H1 (cell line): Measurements from ENCODE around the gene DOCK10.

Source experiments
- ASH2L ChIP-seq: fragments of 200-600, 300-600 bp; sonication (generic); IDR thresholded peaks from one replicate; pipeline ENCODE4 v1.7.1; 2017; ENCODE audit warnings: low read length
- CREB1 ChIP-seq: IDR thresholded peaks from 2 replicates; pipeline ENCODE4 v1.6.1; 2012; ENCODE audit warnings: inconsistent platforms
- CTCF ChIP-seq, 3 experiments: IDR thresholded peaks; 1 replicate in 2 of 3; 2 replicates in 1 of 3; pipeline versions ENCODE4 v1.5.1 to v1.6.1; 2011; ENCODE audit warnings: low read length in 3 of 3, mild to moderate bottlenecking in 3 of 3, inconsistent platforms in 2 of 3, low read depth in 1 of 3, moderate library complexity in 1 of 3; ENCODE audit not compliant: insufficient read depth in 1 of 3; ENCODE audit errors: control extremely low read depth in 1 of 3
- JUN ChIP-seq: IDR thresholded peaks from 2 replicates; pipeline ENCODE4 v1.6.1; 2011; ENCODE audit warnings: low read depth, mild to moderate bottlenecking, improper control_type of control experiment, low read length
- MAX ChIP-seq: IDR thresholded peaks from 2 replicates; pipeline ENCODE4 v1.6.1; 2012; ENCODE audit warnings: inconsistent platforms
- NRF1 ChIP-seq: IDR thresholded peaks from 2 replicates; pipeline ENCODE4 v1.6.1; 2011; ENCODE audit warnings: mild to moderate bottlenecking, low read depth, low read length, improper control_type of control experiment
- POLR2A ChIP-seq, 2 experiments: IDR thresholded peaks; 1 replicate in 1 of 2; 2 replicates in 1 of 2; pipeline ENCODE4 v1.6.1; 2011; ENCODE audit warnings: low read depth in 2 of 2, low read length in 2 of 2, mild to moderate bottlenecking in 2 of 2; ENCODE audit errors: control extremely low read depth in 1 of 2
- POLR2AphosphoS5 ChIP-seq: IDR thresholded peaks from 2 replicates; pipeline ENCODE4 v1.6.1; 2011; ENCODE audit warnings: low read depth, low read length
- RFX5 ChIP-seq: IDR thresholded peaks from 2 replicates; pipeline ENCODE4 v1.6.1; 2011; ENCODE audit warnings: low read depth, low read length, improper control_type of control experiment, borderline replicate concordance
- RNF2 ChIP-seq: fragments of 200-900, 300-1000 bp; sonication (generic); IDR thresholded peaks from 2 replicates; pipeline ENCODE4 v1.7.1; 2016; ENCODE audit warnings: borderline replicate concordance, low read depth, mild to moderate bottlenecking, antibody characterized with exemption, low read length; ENCODE audit not compliant: poor library complexity, severe bottlenecking; ENCODE audit errors: missing control alignments
- TAF7 ChIP-seq: optimal IDR thresholded peaks from 2 replicates; pipeline ENCODE3; 2011; ENCODE audit warnings: low read depth, mild to moderate bottlenecking, inconsistent platforms, low read length, moderate library complexity, borderline replicate concordance
- TEAD4 ChIP-seq: IDR thresholded peaks from 2 replicates; pipeline ENCODE4 v1.6.1; 2012; ENCODE audit warnings: low read depth, low read length, inconsistent platforms, mixed read lengths
- TF ChIP-seq, protein P1 (sequence below): IDR thresholded peaks from 2 replicates; pipeline ENCODE4 v1.6.1; 2011; ENCODE audit warnings: low read length, improper control_type of control experiment

GRCh38 chr2:224883172-224883516, 159.1 kb downstream of the DOCK10 start:
- TF ChIP-seq CTCF (IDR thresholded peaks at IDR 0.05; ENCODE audit: control extremely low read depth in 1 of 3, insufficient read depth in 1 of 3, low read depth in 1 of 3, low read length in 3 of 3) (no peak), ASH2L (no peak), MAX (no peak), NRF1 (no peak), JUN (no peak), RFX5 (no peak), TEAD4 (no peak), POLR2AphosphoS5 (no peak), POLR2A (IDR thresholded peaks at IDR 0.05; ENCODE audit: control extremely low read depth in 1 of 2, low read depth in 2 of 2, low read length in 2 of 2) (no peak), RNF2 (no peak), TAF7 (no peak), CREB1 (no peak)
- TF ChIP-seq, protein P1, sequence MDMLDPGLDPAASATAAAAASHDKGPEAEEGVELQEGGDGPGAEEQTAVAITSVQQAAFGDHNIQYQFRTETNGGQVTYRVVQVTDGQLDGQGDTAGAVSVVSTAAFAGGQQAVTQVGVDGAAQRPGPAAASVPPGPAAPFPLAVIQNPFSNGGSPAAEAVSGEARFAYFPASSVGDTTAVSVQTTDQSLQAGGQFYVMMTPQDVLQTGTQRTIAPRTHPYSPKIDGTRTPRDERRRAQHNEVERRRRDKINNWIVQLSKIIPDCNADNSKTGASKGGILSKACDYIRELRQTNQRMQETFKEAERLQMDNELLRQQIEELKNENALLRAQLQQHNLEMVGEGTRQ = no peak
